Measurements from ENCODE around the gene MBD5.

The MBD5 gene

GRCh38 chr2:148458171-148458570, 437.3 kb downstream of the MBD5 start:
- no peaks in the 10 kb centered on the region for H3K9me3 ChIP-seq (ENCODE audit: control insufficient read depth in 1 of 2, low read length in 2 of 2)
- H3K4me3 ChIP-seq (ENCODE audit: low read depth in 1 of 2, low read length in 2 of 2), result no peak overlapping the region
- H3K4me1 ChIP-seq (ENCODE audit: control insufficient read depth in 1 of 2, insufficient read depth in 2 of 2, low read length in 2 of 2), result no peaks in the 10 kb centered on the region
- H3K36me3 ChIP-seq (ENCODE audit: control insufficient read depth in 1 of 2, insufficient read depth in 2 of 2, low read length in 2 of 2), result no peaks in the 10 kb centered on the region
- no peaks in the 10 kb centered on the region for H3K27me3 ChIP-seq (ENCODE audit: control insufficient read depth in 1 of 2, insufficient read depth in 2 of 2, low read length in 2 of 2)
- H3K9ac ChIP-seq (ENCODE audit: low read depth in 1 of 2, low read length in 2 of 2), result no peak overlapping the region
- no peak overlapping the region for H3K27ac ChIP-seq (ENCODE audit: low read depth, low read length)

GRCh38 chr2:148459377-148459778, 438.5 kb downstream of the MBD5 start:
- H3K4me3 ChIP-seq (ENCODE audit: low read depth in 1 of 2, low read length in 2 of 2), result no peak overlapping the region
- H3K4me1 ChIP-seq (ENCODE audit: control insufficient read depth in 1 of 2, insufficient read depth in 2 of 2, low read length in 2 of 2), result no peaks in the 10 kb centered on the region
- no peaks in the 10 kb centered on the region for H3K27me3 ChIP-seq (ENCODE audit: control insufficient read depth in 1 of 2, insufficient read depth in 2 of 2, low read length in 2 of 2)
- no peaks in the 10 kb centered on the region for H3K36me3 ChIP-seq (ENCODE audit: control insufficient read depth in 1 of 2, insufficient read depth in 2 of 2, low read length in 2 of 2)
- H3K9ac ChIP-seq (ENCODE audit: low read depth in 1 of 2, low read length in 2 of 2), result no peak overlapping the region
- no peaks in the 10 kb centered on the region for H3K9me3 ChIP-seq (ENCODE audit: control insufficient read depth in 1 of 2, low read length in 2 of 2)
- no peak overlapping the region for H3K27ac ChIP-seq (ENCODE audit: low read depth, low read length)

GRCh38 chr2:148461876-148462275, 441.0 kb downstream of the MBD5 start:
- no peaks in the 10 kb centered on the region for H3K9me3 ChIP-seq (ENCODE audit: control insufficient read depth in 1 of 2, low read length in 2 of 2)
- H3K36me3 ChIP-seq (ENCODE audit: control insufficient read depth in 1 of 2, insufficient read depth in 2 of 2, low read length in 2 of 2), result no peaks in the 10 kb centered on the region
- no peak overlapping the region for H3K27ac ChIP-seq (ENCODE audit: low read depth, low read length)
- H3K4me3 ChIP-seq (ENCODE audit: low read depth in 1 of 2, low read length in 2 of 2), result no peak overlapping the region
- no peak overlapping the region for H3K9ac ChIP-seq (ENCODE audit: low read depth in 1 of 2, low read length in 2 of 2)
- H3K27me3 ChIP-seq (ENCODE audit: control insufficient read depth in 1 of 2, insufficient read depth in 2 of 2, low read length in 2 of 2), result no peaks in the 10 kb centered on the region
- no peaks in the 10 kb centered on the region for H3K4me1 ChIP-seq (ENCODE audit: control insufficient read depth in 1 of 2, insufficient read depth in 2 of 2, low read length in 2 of 2)

- Histone ChIP-seq H3K4me1 (ENCODE audit: control insufficient read depth in 1 of 2, insufficient read depth in 2 of 2, low read length in 2 of 2) (no peaks in the 10 kb centered on the region), H3K27ac (ENCODE audit: low read depth, low read length) (no peak overlapping the region), H3K36me3 (ENCODE audit: control insufficient read depth in 1 of 2, insufficient read depth in 2 of 2, low read length in 2 of 2) (no peaks in the 10 kb centered on the region), H3K9ac (ENCODE audit: low read depth in 1 of 2, low read length in 2 of 2) (no peak overlapping the region), H3K27me3 (ENCODE audit: control insufficient read depth in 1 of 2, insufficient read depth in 2 of 2, low read length in 2 of 2) (no peaks in the 10 kb centered on the region), H3K4me3 (ENCODE audit: low read depth in 1 of 2, low read length in 2 of 2) (no peak overlapping the region), H3K9me3 (ENCODE audit: control insufficient read depth in 1 of 2, low read length in 2 of 2) (no peaks in the 10 kb centered on the region)
These were observed 454.7 kb downstream of the MBD5 start for GRCh38 chr2:148475626-148476025.

GRCh38 chr2:148479398-148479797, 458.5 kb downstream of the MBD5 start:
- H3K4me1 ChIP-seq (ENCODE audit: control insufficient read depth in 1 of 2, insufficient read depth in 2 of 2, low read length in 2 of 2), result no peaks in the 10 kb centered on the region
- no peak overlapping the region for H3K27ac ChIP-seq (ENCODE audit: low read depth, low read length)
- H3K9me3 ChIP-seq (ENCODE audit: control insufficient read depth in 1 of 2, low read length in 2 of 2), result no peaks in the 10 kb centered on the region
- H3K36me3 ChIP-seq (ENCODE audit: control insufficient read depth in 1 of 2, insufficient read depth in 2 of 2, low read length in 2 of 2), result no peaks in the 10 kb centered on the region
- H3K4me3 ChIP-seq (ENCODE audit: low read depth in 1 of 2, low read length in 2 of 2), result no peak overlapping the region
- H3K9ac ChIP-seq (ENCODE audit: low read depth in 1 of 2, low read length in 2 of 2), result no peak overlapping the region
- H3K27me3 ChIP-seq (ENCODE audit: control insufficient read depth in 1 of 2, insufficient read depth in 2 of 2, low read length in 2 of 2), result no peaks in the 10 kb centered on the region

- Histone ChIP-seq H3K9ac (ENCODE audit: low read depth in 1 of 2, low read length in 2 of 2) (no peak overlapping the region), H3K27me3 (ENCODE audit: control insufficient read depth in 1 of 2, insufficient read depth in 2 of 2, low read length in 2 of 2) (no peaks in the 10 kb centered on the region), H3K36me3 (ENCODE audit: control insufficient read depth in 1 of 2, insufficient read depth in 2 of 2, low read length in 2 of 2) (no peaks in the 10 kb centered on the region), H3K4me3 (ENCODE audit: low read depth in 1 of 2, low read length in 2 of 2) (no peak overlapping the region), H3K4me1 (ENCODE audit: control insufficient read depth in 1 of 2, insufficient read depth in 2 of 2, low read length in 2 of 2) (no peaks in the 10 kb centered on the region), H3K27ac (ENCODE audit: low read depth, low read length) (no peak overlapping the region), H3K9me3 (ENCODE audit: control insufficient read depth in 1 of 2, low read length in 2 of 2) (no peaks in the 10 kb centered on the region)
These were observed 462.8 kb downstream of the MBD5 start for GRCh38 chr2:148483665-148484064.

- no peaks in the 10 kb centered on the region for H3K36me3 ChIP-seq (ENCODE audit: control insufficient read depth in 1 of 2, insufficient read depth in 2 of 2, low read length in 2 of 2)
- no peak overlapping the region for H3K9ac ChIP-seq (ENCODE audit: low read depth in 1 of 2, low read length in 2 of 2)
- H3K27ac ChIP-seq (ENCODE audit: low read depth, low read length), result no peak overlapping the region
- H3K9me3 ChIP-seq (ENCODE audit: control insufficient read depth in 1 of 2, low read length in 2 of 2), result no peaks in the 10 kb centered on the region
- no peaks in the 10 kb centered on the region for H3K4me1 ChIP-seq (ENCODE audit: control insufficient read depth in 1 of 2, insufficient read depth in 2 of 2, low read length in 2 of 2)
- no peaks in the 10 kb centered on the region for H3K27me3 ChIP-seq (ENCODE audit: control insufficient read depth in 1 of 2, insufficient read depth in 2 of 2, low read length in 2 of 2)
- no peak overlapping the region for H3K4me3 ChIP-seq (ENCODE audit: low read depth in 1 of 2, low read length in 2 of 2)
These were observed 463.2 kb downstream of the MBD5 start for GRCh38 chr2:148484066-148484465.

GRCh38 chr2:148486655-148487054, 465.8 kb downstream of the MBD5 start:
- no peak overlapping the region for H3K4me3 ChIP-seq (ENCODE audit: low read depth in 1 of 2, low read length in 2 of 2)
- peaks cover 0 to 3% of the 10 kb centered on the region in 2 donors for H3K36me3 ChIP-seq (ENCODE audit: control insufficient read depth in 1 of 2, insufficient read depth in 2 of 2, low read length in 2 of 2)
- no peaks in the 10 kb centered on the region for H3K4me1 ChIP-seq (ENCODE audit: control insufficient read depth in 1 of 2, insufficient read depth in 2 of 2, low read length in 2 of 2)
- H3K27ac ChIP-seq (ENCODE audit: low read depth, low read length), result no peak overlapping the region
- no peaks in the 10 kb centered on the region for H3K27me3 ChIP-seq (ENCODE audit: control insufficient read depth in 1 of 2, insufficient read depth in 2 of 2, low read length in 2 of 2)
- H3K9me3 ChIP-seq (ENCODE audit: control insufficient read depth in 1 of 2, low read length in 2 of 2), result no peaks in the 10 kb centered on the region
- H3K9ac ChIP-seq (ENCODE audit: low read depth in 1 of 2, low read length in 2 of 2), result no peak overlapping the region

- Histone ChIP-seq H3K36me3 (ENCODE audit: control insufficient read depth in 1 of 2, insufficient read depth in 2 of 2, low read length in 2 of 2) (peaks cover 0 to 3% of the 10 kb centered on the region in 2 donors), H3K4me3 (ENCODE audit: low read depth in 1 of 2, low read length in 2 of 2) (no peak overlapping the region), H3K27me3 (ENCODE audit: control insufficient read depth in 1 of 2, insufficient read depth in 2 of 2, low read length in 2 of 2) (no peaks in the 10 kb centered on the region), H3K9me3 (ENCODE audit: control insufficient read depth in 1 of 2, low read length in 2 of 2) (no peaks in the 10 kb centered on the region), H3K27ac (ENCODE audit: low read depth, low read length) (no peak overlapping the region), H3K9ac (ENCODE audit: low read depth in 1 of 2, low read length in 2 of 2) (no peak overlapping the region), H3K4me1 (ENCODE audit: control insufficient read depth in 1 of 2, insufficient read depth in 2 of 2, low read length in 2 of 2) (no peaks in the 10 kb centered on the region)
These were observed 466.5 kb downstream of the MBD5 start for GRCh38 chr2:148487439-148487838.

- peaks cover 0 to 3% of the 10 kb centered on the region in 2 donors for H3K36me3 ChIP-seq (ENCODE audit: control insufficient read depth in 1 of 2, insufficient read depth in 2 of 2, low read length in 2 of 2)
- no peak overlapping the region for H3K27ac ChIP-seq (ENCODE audit: low read depth, low read length)
- H3K27me3 ChIP-seq (ENCODE audit: control insufficient read depth in 1 of 2, insufficient read depth in 2 of 2, low read length in 2 of 2), result no peaks in the 10 kb centered on the region
- no peaks in the 10 kb centered on the region for H3K9me3 ChIP-seq (ENCODE audit: control insufficient read depth in 1 of 2, low read length in 2 of 2)
- H3K4me3 ChIP-seq (ENCODE audit: low read depth in 1 of 2, low read length in 2 of 2), result no peak overlapping the region
- H3K4me1 ChIP-seq (ENCODE audit: control insufficient read depth in 1 of 2, insufficient read depth in 2 of 2, low read length in 2 of 2), result no peaks in the 10 kb centered on the region
- no peak overlapping the region for H3K9ac ChIP-seq (ENCODE audit: low read depth in 1 of 2, low read length in 2 of 2)
These were observed 470.0 kb downstream of the MBD5 start for GRCh38 chr2:148490840-148491439.

All from duodenal mucosa (tissue), 2 donors.